Measurements from ENCODE around the gene NLRX1. TPM values are rescaled to one million over a fixed set of nuclear protein-coding genes. Genes with fewer than 3 reads are reported as not detected.

Gene NLRX1
- total and polyA plus RNA-seq, 10 of the 15 experiments (the other 5 are each of a cell fraction or from before 2014, with no cell fraction given), result 0.85 to 18.5 (median 10.0) TPM

- no peak for TF ChIP-seq IKZF2 (IDR thresholded peaks at IDR 0.05)
- peak; percentile 79; the same call in 1 of the 2 replicates for TF ChIP-seq HDGF (IDR thresholded peaks at IDR 0.05)
- no peak for TF ChIP-seq YBX1 (IDR thresholded peaks at IDR 0.05)
- peak; percentile 85; the same call in 1 of the 2 replicates for TF ChIP-seq ZBTB40 (IDR thresholded peaks at IDR 0.05; ENCODE audit: borderline replicate concordance)
- no peak for TF ChIP-seq SUZ12 (IDR thresholded peaks at IDR 0.05; ENCODE audit: unreplicated experiment)
- TF ChIP-seq GABPA (IDR thresholded peaks at IDR 0.05; ENCODE audit: low read depth), result peak; percentile 85
- TF ChIP-seq IRF4 (IDR thresholded peaks at IDR 0.05; ENCODE audit: low read depth, low read length), result 0 out of 2 replicates have a peak, but pooled peaks have one; percentile 6
- no peak for TF ChIP-seq BRCA1 (IDR thresholded peaks at IDR 0.05; ENCODE audit: low read depth, low read length)
- peak; percentile 71 for TF ChIP-seq FOS (IDR thresholded peaks at IDR 0.05; ENCODE audit: borderline replicate concordance, extremely low read depth, insufficient read length)
- TF ChIP-seq ZBTB33 (IDR thresholded peaks at IDR 0.05), result no peak
Measured at GRCh38 chr11:119121008-119121810, 47.3 kb upstream of the NLRX1 start, which contains the start of gene HINFP (continued).

Data from GM12878 (cell line).